CD14-positive monocyte (primary cell): ENCODE results near the gene CHAT. TPM values are rescaled to one million over a fixed set of nuclear protein-coding genes. Genes with fewer than 3 reads are reported as not detected.
A peak's percentile ranks its signal among the peaks of the same experiment; 100 is the strongest.

Experiments
- DNase-seq, 3 donors: peaks; one replicate each; pipeline ENCODE4 v3.0.0-alpha.2; 2011 to 2022
- H2AFZ ChIP-seq: 2 replicates; pipeline ENCODE4 v1.6.0; 2012; ENCODE audit warnings: mild to moderate bottlenecking, low read depth, low read length, inconsistent platforms; ENCODE audit not compliant: insufficient read depth, poor library complexity, severe bottlenecking
- H3K27ac ChIP-seq, 2 donors: 1 replicate in 1 of 2; 2 replicates in 1 of 2; pipeline ENCODE4 v1.5.1; 2012 to 2013; ENCODE audit warnings: low read length in 2 of 2, control low read depth in 1 of 2, inconsistent platforms in 1 of 2, low read depth in 1 of 2, mild to moderate bottlenecking in 1 of 2
- H3K27me3 ChIP-seq, 2 donors: one replicate each; pipeline versions ENCODE4 v1.6.0 to v1.6.1; 2011 to 2013; ENCODE audit warnings: low read length in 2 of 2; ENCODE audit not compliant: control insufficient read depth in 2 of 2, insufficient read depth in 2 of 2
- H3K36me3 ChIP-seq, 2 donors: replicated peaks in 1 of 2; 1 replicate in 1 of 2; 2 replicates in 1 of 2; pipeline versions ENCODE4 v1.5.1 to v1.6.1; 2012 to 2013; ENCODE audit warnings: low read length in 2 of 2, control low read depth in 1 of 2, inconsistent platforms in 1 of 2, mild to moderate bottlenecking in 1 of 2; ENCODE audit not compliant: insufficient read depth in 2 of 2, control insufficient read depth in 1 of 2
- H3K4me1 ChIP-seq, 2 donors: 1 replicate in 1 of 2; 2 replicates in 1 of 2; pipeline versions ENCODE4 v1.5.1 to v1.6.1; 2012 to 2013; ENCODE audit warnings: low read length in 2 of 2, control low read depth in 1 of 2, inconsistent platforms in 1 of 2, mild to moderate bottlenecking in 1 of 2, moderate library complexity in 1 of 2; ENCODE audit not compliant: insufficient read depth in 2 of 2, control insufficient read depth in 1 of 2
- H3K4me2 ChIP-seq: replicated peaks from 2 replicates; pipeline ENCODE3; 2012; ENCODE audit warnings: low read length, moderate library complexity, mild to moderate bottlenecking; ENCODE audit not compliant: poor library complexity, severe bottlenecking; ENCODE audit errors: extremely low read depth
- H3K4me3 ChIP-seq, 3 experiments: fragments of 200-600 bp in 1 of 3; sonication (generic) in 1 of 3; replicated peaks in 1 of 3; 1 replicate in 2 of 3; 2 replicates in 1 of 3; pipeline ENCODE4 v1.5.1; 2011 to 2013; ENCODE audit warnings: low read length in 3 of 3, mild to moderate bottlenecking in 3 of 3, control low read depth in 2 of 3, low read depth in 2 of 3, inconsistent platforms in 1 of 3, moderate library complexity in 1 of 3
- H3K79me2 ChIP-seq: 2 replicates; pipeline ENCODE4 v1.6.0; 2012; ENCODE audit warnings: mild to moderate bottlenecking, control low read depth, inconsistent platforms, low read length, moderate library complexity; ENCODE audit not compliant: insufficient read depth
- H3K9ac ChIP-seq: 2 replicates; pipeline ENCODE4 v1.6.0; 2017; ENCODE audit warnings: low read length, mild to moderate bottlenecking; ENCODE audit not compliant: insufficient read depth, poor library complexity, severe bottlenecking
- H3K9me3 ChIP-seq, 2 donors: replicated peaks in 1 of 2; 1 replicate in 1 of 2; 2 replicates in 1 of 2; pipeline versions ENCODE4 v1.5.1 to v1.6.1; 2012 to 2013; ENCODE audit warnings: low read length in 2 of 2, control low read depth in 1 of 2; ENCODE audit not compliant: control insufficient read depth in 1 of 2, insufficient read depth in 1 of 2
- H4K20me1 ChIP-seq: 2 replicates; pipeline ENCODE4 v1.6.0; 2012; ENCODE audit warnings: mild to moderate bottlenecking, low read length, control low read depth, moderate library complexity; ENCODE audit not compliant: insufficient read depth
- H3K27ac Mint-ChIP-seq, 7 donors: one replicate each; pipeline ENCODE4 v1.8.0; 2020; ENCODE audit warnings: mild to moderate bottlenecking in 7 of 7, mixed read lengths in 7 of 7, moderate library complexity in 6 of 7, inconsistent platforms in 2 of 7
- H3K27me3 Mint-ChIP-seq, 3 donors: one replicate each; pipeline ENCODE4 v1.8.0; 2021 to 2022; ENCODE audit warnings: low read depth in 3 of 3, mild to moderate bottlenecking in 3 of 3, mixed read lengths in 3 of 3, moderate library complexity in 3 of 3, inconsistent platforms in 1 of 3
- H3K36me3 Mint-ChIP-seq, 2 donors: one replicate each; pipeline ENCODE4 v1.8.0; 2020; ENCODE audit warnings: mixed read lengths in 2 of 2, inconsistent platforms in 1 of 2, mild to moderate bottlenecking in 1 of 2
- H3K4me1 Mint-ChIP-seq: one replicate; pipeline ENCODE4 v1.8.0; 2020; ENCODE audit warnings: mild to moderate bottlenecking, mixed read lengths
- H3K4me3 Mint-ChIP-seq, 2 donors: one replicate each; pipeline ENCODE4 v1.8.0; 2020; ENCODE audit warnings: mild to moderate bottlenecking in 2 of 2, mixed read lengths in 2 of 2, moderate library complexity in 1 of 2
- H3K9me3 Mint-ChIP-seq, 7 donors: one replicate each; pipeline ENCODE4 v1.8.0; 2020 to 2022; ENCODE audit warnings: mixed read lengths in 7 of 7, mild to moderate bottlenecking in 6 of 7, moderate library complexity in 6 of 7, inconsistent platforms in 2 of 7
- WGBS: methylation state at CpG from one replicate; pipeline ENCODE4 v1.1.5; 2013; ENCODE audit warnings: missing lambda C conversion rate; ENCODE audit not compliant: insufficient coverage; 5-methylcytosine and 5-hydroxymethylcytosine counted together
- intact Hi-C, 2 donors: fragments of 100-400 bp; cut with micrococcal nuclease; formaldehyde crosslinking; loops; one replicate each; pipeline versions ENCODE4 v1.15.0 to v1.15.1; 2023
- polyA plus RNA-seq, 3 donors: library from polyadenylated mRNA; depleted of rRNA in 1 of 3; unstranded in 2 of 3; stranded (reverse) in 1 of 3; fragments of 300-500 nt in 2 of 3; fragments of >200 nt in 1 of 3; fragmentation: Illumina TruSeq in 2 of 3; gene quantifications; 1 replicate in 2 of 3; 2 replicates in 1 of 3; pipeline ENCODE4 v1.2.3, GENCODE V29; 2012 to 2021
- TF ChIP-seq, protein P1 (sequence below): fragments of 200-600 bp; IDR thresholded peaks from one replicate; pipeline ENCODE4 v1.8.0; 2022; ENCODE audit warnings: antibody characterized with exemption, mild to moderate bottlenecking

CHAT gene
- polyA plus RNA-seq, 3 donors, result not detected

GRCh38 chr10:49614242-49615198 lies 683 bp downstream of the CHAT start:
- Mint-ChIP-seq H3K9me3 (peaks cover 0 to 28% (median 14%) of the 10 kb centered on the region in 7 donors), H3K4me1 (no peaks in the 10 kb centered on the region), H3K36me3 (peaks cover 0 to 6% of the 10 kb centered on the region in 2 donors), H3K4me3 (peak overlapping the region in 1 of 2 donors; percentile 71), H3K27ac (peak overlapping the region in 1 of 7 donors; percentile 42), H3K27me3 (peaks cover 70 to 83% (median 71%) of the 10 kb centered on the region in 3 donors)
- Histone ChIP-seq H3K79me2 (no peaks in the 10 kb centered on the region), H3K4me1 (no peaks in the 10 kb centered on the region), H2AFZ (no peak overlapping the region), H3K36me3 (no peaks in the 10 kb centered on the region), H3K27me3 (peaks cover 31 to 66% of the 10 kb centered on the region in 2 donors), H3K4me3 (no peak overlapping the region), H3K27ac (no peak overlapping the region), H4K20me1 (no peaks in the 10 kb centered on the region), H3K9me3 (peaks cover 0 to 32% of the 10 kb centered on the region in 2 donors), H3K4me2 (no peak overlapping the region), H3K9ac (no peak overlapping the region)
- intact Hi-C loops, result no loop called here
- WGBS, result 7% methylated on average over 28 of the region's 49 CpGs
- no peak for DNase-seq
- TF ChIP-seq, protein P1, sequence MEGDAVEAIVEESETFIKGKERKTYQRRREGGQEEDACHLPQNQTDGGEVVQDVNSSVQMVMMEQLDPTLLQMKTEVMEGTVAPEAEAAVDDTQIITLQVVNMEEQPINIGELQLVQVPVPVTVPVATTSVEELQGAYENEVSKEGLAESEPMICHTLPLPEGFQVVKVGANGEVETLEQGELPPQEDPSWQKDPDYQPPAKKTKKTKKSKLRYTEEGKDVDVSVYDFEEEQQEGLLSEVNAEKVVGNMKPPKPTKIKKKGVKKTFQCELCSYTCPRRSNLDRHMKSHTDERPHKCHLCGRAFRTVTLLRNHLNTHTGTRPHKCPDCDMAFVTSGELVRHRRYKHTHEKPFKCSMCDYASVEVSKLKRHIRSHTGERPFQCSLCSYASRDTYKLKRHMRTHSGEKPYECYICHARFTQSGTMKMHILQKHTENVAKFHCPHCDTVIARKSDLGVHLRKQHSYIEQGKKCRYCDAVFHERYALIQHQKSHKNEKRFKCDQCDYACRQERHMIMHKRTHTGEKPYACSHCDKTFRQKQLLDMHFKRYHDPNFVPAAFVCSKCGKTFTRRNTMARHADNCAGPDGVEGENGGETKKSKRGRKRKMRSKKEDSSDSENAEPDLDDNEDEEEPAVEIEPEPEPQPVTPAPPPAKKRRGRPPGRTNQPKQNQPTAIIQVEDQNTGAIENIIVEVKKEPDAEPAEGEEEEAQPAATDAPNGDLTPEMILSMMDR, result no peak

GRCh38 chr10:49615213-49615612 lies 1.4 kb downstream of the CHAT start:
- no peaks in the 10 kb centered on the region for H3K4me1 Mint-ChIP-seq
- H3K4me3 Mint-ChIP-seq, result peak overlapping the region in 1 of 2 donors; percentile 46
- no peak overlapping the region for H3K27ac Mint-ChIP-seq
- peaks cover 0 to 28% (median 14%) of the 10 kb centered on the region in 7 donors for H3K9me3 Mint-ChIP-seq
- peaks cover 0 to 6% of the 10 kb centered on the region in 2 donors for H3K36me3 Mint-ChIP-seq
- H3K4me3 ChIP-seq, result no peak overlapping the region
- DNase-seq, result no peak
- H3K27me3 ChIP-seq, result peaks cover 31 to 63% of the 10 kb centered on the region in 2 donors
- TF ChIP-seq, protein P1, result no peak
- H3K79me2 ChIP-seq, result no peaks in the 10 kb centered on the region
- no peaks in the 10 kb centered on the region for H4K20me1 ChIP-seq
- 78% methylated on average over 5 of the region's 5 CpGs for WGBS
- peaks cover 68 to 81% (median 68%) of the 10 kb centered on the region in 3 donors for H3K27me3 Mint-ChIP-seq
- H3K4me2 ChIP-seq, result no peak overlapping the region
- no peaks in the 10 kb centered on the region for H3K36me3 ChIP-seq
- intact Hi-C loops, result no loop called here
- no peak overlapping the region for H3K27ac ChIP-seq
- H2AFZ ChIP-seq, result no peak overlapping the region
- no peaks in the 10 kb centered on the region for H3K4me1 ChIP-seq
- H3K9ac ChIP-seq, result no peak overlapping the region
- peaks cover 0 to 32% of the 10 kb centered on the region in 2 donors for H3K9me3 ChIP-seq
